NB4 (cell line): ENCODE measurements around the gene JAK3.

Experiments used
- POLR2A ChIP-seq: IDR thresholded peaks from 2 replicates; pipeline ENCODE4 v1.6.1; 2011; ENCODE audit warnings: mild to moderate bottlenecking; ENCODE audit not compliant: insufficient read length; ENCODE audit errors: extremely low read depth
- TF ChIP-seq, protein P1 (sequence below): IDR thresholded peaks from one replicate; pipeline ENCODE4 v1.5.1; 2012; ENCODE audit warnings: low read depth, low read length
- TF ChIP-seq, protein P2 (sequence below): IDR thresholded peaks from 2 replicates; pipeline ENCODE4 v1.6.1; 2011; ENCODE audit warnings: low read depth, low read length

DNA sequence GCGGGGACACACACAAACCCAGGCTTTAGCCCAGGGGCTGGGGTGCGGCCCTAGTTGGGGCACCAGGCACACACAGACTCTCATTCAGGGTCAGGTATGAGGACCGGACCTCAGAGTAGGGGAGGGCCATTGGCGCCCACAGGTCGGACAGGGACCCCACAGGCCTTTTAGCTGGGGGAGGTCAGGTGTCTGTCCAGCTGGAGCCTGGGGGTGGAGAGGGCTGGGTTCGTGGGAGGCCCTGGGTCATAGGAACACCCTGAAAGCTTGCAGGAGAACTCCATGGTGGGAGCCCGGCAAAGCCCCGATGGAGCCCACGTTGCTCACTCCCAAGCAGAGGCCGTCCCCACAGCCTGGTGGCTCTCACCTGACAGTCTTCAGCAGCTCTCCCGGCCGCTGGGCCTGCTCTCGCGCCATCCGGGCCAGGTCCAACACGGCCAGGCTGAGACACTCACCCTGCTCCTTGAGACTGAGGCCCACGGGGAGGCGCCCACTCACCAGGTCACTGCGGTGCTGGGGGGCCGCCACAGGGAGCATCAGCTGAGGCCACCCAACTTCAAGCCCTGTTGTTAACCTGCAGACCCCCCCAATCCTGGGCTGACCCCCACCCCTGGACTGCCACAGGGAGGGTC, 5.0 kb downstream of the JAK3 start:
- TF ChIP-seq, protein P1, sequence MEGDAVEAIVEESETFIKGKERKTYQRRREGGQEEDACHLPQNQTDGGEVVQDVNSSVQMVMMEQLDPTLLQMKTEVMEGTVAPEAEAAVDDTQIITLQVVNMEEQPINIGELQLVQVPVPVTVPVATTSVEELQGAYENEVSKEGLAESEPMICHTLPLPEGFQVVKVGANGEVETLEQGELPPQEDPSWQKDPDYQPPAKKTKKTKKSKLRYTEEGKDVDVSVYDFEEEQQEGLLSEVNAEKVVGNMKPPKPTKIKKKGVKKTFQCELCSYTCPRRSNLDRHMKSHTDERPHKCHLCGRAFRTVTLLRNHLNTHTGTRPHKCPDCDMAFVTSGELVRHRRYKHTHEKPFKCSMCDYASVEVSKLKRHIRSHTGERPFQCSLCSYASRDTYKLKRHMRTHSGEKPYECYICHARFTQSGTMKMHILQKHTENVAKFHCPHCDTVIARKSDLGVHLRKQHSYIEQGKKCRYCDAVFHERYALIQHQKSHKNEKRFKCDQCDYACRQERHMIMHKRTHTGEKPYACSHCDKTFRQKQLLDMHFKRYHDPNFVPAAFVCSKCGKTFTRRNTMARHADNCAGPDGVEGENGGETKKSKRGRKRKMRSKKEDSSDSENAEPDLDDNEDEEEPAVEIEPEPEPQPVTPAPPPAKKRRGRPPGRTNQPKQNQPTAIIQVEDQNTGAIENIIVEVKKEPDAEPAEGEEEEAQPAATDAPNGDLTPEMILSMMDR: no peak
- TF ChIP-seq, protein P2, sequence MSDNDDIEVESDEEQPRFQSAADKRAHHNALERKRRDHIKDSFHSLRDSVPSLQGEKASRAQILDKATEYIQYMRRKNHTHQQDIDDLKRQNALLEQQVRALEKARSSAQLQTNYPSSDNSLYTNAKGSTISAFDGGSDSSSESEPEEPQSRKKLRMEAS: no peak
- TF ChIP-seq POLR2A: no peak
